Measurements from ENCODE around the gene HLA-DQB2.

The HLA-DQB2 gene

DNA sequence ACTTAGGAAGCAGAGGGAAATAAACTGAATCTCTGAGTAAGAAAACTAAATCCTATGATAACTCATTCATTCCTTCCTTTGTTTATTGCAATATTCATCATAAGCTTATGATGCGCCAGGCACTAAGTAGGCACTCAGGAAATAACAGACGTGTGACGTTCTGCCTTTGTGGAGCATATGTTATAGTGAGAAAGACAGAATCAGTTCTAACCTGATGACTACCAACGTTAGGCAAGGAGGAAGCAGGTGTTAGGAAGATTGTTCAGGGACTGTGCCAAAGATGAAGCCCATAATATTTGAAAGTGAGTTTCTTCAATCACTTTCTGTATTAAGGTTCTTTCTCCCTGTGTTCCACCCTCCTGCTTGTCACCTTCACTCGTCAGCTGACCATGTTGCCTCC lies 18.6 kb downstream of the HLA-DQB2 start:
- DNase-seq = no peak

DNA sequence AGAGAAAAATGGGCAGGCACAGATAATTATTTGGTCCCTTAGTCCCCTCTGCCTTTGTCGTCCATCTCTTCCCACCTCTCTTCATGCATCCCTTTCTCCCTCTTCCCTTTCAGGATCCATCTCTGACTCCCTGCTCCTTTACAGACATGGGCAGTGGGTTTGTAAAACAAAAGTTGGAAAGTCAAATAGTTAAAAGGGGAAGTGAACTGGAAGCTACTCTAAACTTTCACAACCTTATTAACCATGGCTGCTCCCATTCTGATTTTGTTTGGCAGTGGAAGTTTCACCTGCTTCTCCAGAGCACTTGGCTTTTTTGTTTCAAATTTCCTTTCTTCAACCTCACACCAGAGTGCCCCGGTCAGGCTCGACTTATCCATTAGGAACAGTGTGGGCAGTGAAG lies 21.0 kb downstream of the HLA-DQB2 start:
- DNase-seq = no peak

DNA sequence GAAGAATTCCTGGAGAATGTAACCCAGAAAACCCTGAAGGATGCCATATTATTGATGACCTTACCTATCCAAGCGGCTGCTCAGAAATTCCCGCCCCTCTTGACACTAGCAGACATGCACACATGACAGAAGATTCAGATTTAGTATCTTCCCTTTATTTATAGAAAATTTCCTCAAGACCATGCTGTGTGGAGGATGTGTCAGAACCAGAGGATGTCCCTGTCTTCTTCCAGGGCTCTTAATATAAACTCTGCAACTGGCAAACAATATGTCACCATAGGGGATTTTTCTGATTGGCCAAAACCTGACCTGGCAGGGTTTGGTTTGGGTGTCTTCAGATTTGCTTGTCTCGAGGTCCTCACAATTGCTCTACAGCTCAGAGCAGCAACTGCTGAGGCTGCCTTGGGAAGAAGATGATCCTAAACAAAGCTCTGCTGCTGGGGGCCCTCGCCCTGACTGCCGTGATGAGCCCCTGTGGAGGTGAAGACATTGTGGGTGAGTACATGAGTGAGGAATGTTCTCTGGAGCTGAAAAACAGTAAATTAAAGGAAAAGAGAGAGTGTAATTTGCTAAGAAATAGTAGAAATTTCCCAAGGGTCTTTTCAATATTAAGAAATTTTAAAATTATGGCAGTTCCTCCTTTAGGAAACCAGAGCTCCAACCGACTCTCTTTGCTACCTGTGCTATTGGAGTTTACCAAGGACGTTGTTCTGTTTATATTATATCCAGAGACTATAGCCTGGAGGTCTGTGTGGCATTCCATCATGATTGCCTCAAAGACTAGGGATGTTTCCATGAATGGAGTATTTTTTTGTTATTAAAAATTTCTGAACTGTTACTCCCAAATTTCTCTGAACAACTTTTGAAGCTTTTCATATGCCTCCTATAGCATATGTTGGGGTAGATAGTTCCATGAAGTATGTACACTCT lies 22.0 kb downstream of the HLA-DQB2 start, which contains the start of gene HLA-DQA2:
HLA-DQA2 (plus strand) TSS at position 361 of the 930 bp plus-strand sequence; CDS start at position 414, 53 bp downstream.
- DNase-seq = no peak

DNA sequence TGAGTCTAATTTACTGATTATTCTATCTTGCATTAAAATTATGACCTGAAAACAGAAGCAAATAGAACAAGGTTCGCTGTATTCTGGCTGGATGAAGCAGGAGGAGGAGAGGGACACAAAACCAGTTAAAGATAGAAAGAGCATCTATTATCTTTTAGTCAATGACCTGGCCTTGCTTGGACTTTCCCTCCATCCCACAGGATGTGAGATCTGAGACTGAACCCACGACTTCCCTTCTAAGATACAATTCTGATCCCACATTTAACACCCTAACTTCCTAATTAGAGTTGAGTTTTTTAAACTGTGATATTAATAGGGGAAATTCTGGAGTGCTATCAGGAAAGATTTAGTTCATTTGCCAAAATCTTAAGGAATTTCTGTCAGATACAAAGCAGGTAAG lies 25.2 kb downstream of the HLA-DQB2 start:
- DNase-seq = no peak

DNA sequence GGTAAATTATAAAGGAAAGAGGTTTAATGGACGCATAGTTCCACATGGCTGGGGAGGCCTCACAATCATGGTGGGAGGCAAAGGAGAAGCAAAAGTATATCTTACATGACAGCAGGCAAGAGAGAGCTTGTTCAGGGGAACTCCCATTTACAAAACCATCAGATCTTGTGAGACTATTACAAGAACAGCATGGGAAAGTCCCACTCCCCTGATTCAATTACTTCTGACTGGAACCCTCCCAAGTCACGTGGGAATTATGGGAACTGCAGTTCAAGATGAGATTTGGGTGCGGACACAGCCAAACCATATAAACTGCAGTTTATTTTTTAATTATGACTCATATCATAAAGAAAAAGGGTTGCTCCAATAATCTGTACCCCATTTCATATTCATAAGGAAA lies 44.5 kb downstream of the HLA-DQB2 start:
- no peak for DNase-seq

DNA sequence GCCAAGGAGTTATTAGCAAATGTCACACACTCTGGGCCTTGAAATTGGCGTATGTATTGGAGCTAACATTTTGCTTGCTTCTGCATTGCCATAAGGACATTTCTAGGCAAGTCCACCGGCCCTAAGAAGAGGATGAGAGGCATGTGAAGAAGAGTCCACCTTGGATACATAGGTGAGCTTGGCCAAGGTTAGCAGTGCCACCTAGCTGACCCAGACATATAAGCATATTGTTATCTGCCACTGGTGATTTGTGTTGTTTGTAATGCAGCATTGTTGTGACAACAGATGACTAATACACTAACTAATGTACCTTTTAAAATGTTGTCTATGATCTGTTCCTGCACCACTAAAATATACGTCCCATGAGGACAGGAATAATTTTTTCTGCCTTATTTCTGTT lies 46.9 kb downstream of the HLA-DQB2 start:
- DNase-seq = no peak

DNA sequence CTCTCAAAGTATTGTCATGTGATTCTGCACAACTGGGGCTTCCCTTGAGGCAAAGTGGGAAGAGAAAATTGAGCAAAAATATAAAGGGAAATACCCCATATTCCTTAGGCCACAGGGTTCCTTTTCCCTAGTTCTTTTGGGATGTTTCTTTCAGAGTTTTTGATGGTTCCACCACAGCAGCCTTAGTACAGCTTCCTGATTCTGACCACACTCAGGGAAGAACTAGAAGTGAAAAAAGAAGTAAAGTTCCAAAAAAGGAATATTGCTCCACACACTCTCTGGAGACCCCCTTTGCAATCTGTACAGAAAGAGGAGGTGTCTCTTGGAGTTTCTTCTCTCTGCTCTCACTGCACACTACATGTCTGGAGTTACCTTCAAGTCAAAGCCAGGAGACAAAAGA lies 50.1 kb downstream of the HLA-DQB2 start:
- DNase-seq = no peak

DNA sequence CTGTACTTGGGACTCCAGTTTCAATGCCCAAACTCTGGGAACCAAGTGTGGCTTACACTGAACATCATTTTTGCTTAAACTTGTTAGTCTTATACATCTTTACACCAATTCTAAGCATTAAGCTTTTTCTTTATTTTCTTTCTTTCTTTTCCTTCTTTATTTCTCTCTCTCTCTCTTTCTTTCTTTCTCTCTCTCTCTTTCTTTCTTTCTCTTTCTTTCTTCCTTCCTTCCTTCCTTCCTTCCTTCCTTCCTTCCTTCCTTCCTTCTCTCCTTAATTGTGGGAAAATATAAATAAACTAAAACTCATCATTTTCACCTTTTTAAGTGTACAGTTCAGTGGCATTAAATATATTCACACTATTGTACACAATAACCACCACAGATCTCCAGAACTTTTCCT lies 53.7 kb downstream of the HLA-DQB2 start:
- DNase-seq = no peak

Data from NCI-H2081 (cell line).